B cell (primary cell): Measurements from ENCODE around the gene GRPEL1.
"Not testable (repeated sequence)": the region's sequence is repeated elsewhere in the genome, so short reads cannot be mapped to it uniquely, and the experiment has no call there.

Source experiments
- CTCF ChIP-seq: fragments of 200-600 bp; IDR thresholded peaks from one replicate; pipeline ENCODE4 v1.8.0; 2022; ENCODE audit warnings: antibody characterized with exemption, mild to moderate bottlenecking
- EZH2 ChIP-seq: IDR thresholded peaks from 2 replicates; pipeline ENCODE4 v1.6.1; 2012; ENCODE audit warnings: borderline replicate concordance, low read depth, mild to moderate bottlenecking, moderate library complexity, low read length; ENCODE audit not compliant: insufficient read depth, poor library complexity, severe bottlenecking

- not testable (repeated sequence) for TF ChIP-seq CTCF, EZH2
Observed at GRCh38 chr4:7084564-7084961, 16.7 kb upstream of the GRPEL1 start.
